Sigmoid colon (tissue), 7 donors: ENCODE results near the gene SUPT3H. TPM values are rescaled to one million over a fixed set of nuclear protein-coding genes. Genes with fewer than 3 reads are reported as not detected.

Experiments
- DNase-seq: peaks from one replicate; pipeline ENCODE4 v3.0.0-alpha.2; 2019
- H3K27ac ChIP-seq, 4 donors: fragments of 200-600 bp; sonication (generic); one replicate each; pipeline ENCODE4 v1.5.1; 2016 to 2019; ENCODE audit warnings: mild to moderate bottlenecking in 1 of 4
- H3K27me3 ChIP-seq, 3 donors: fragments of 200-600 bp; sonication (generic); one replicate each; pipeline ENCODE4 v1.5.1; 2019; ENCODE audit warnings: mild to moderate bottlenecking in 1 of 3
- H3K36me3 ChIP-seq, 4 donors: fragments of 200-600 bp; sonication (generic); one replicate each; pipeline ENCODE4 v1.5.1; 2016 to 2019
- H3K4me1 ChIP-seq, 4 donors: fragments of 200-600 bp; sonication (generic); one replicate each; pipeline ENCODE4 v1.5.1; 2017 to 2019
- H3K4me3 ChIP-seq, 4 donors: fragments of 200-600 bp; sonication (generic); one replicate each; pipeline ENCODE4 v1.5.1; 2017 to 2019; ENCODE audit warnings: mild to moderate bottlenecking in 2 of 4, moderate library complexity in 1 of 4
- H3K9me3 ChIP-seq, 4 donors: fragments of 200-600 bp in 3 of 4; sonication (generic) in 3 of 4; one replicate each; pipeline versions ENCODE4 v1.5.1 to v1.6.1; 2013 to 2019
- CTCF ChIP-seq, 4 experiments: fragments of 450-650 bp in 3 of 4; fragments of 200-600 bp in 1 of 4; IDR thresholded peaks; one replicate each; pipeline ENCODE4 v1.5.1; 2016 to 2019; ENCODE audit warnings: antibody characterized with exemption in 4 of 4, mild to moderate bottlenecking in 3 of 4, moderate library complexity in 2 of 4
- EP300 ChIP-seq, 4 donors: sonication (generic); formaldehyde crosslinking; IDR thresholded peaks; one replicate each; pipeline ENCODE4 v1.6.1; 2017; ENCODE audit warnings: antibody characterized with exemption in 4 of 4
- POLR2A ChIP-seq, 2 donors: fragments of 450-650 bp; IDR thresholded peaks; one replicate each; pipeline ENCODE4 v1.6.1; 2016; ENCODE audit warnings: antibody characterized with exemption in 2 of 2, mild to moderate bottlenecking in 2 of 2, moderate library complexity in 2 of 2
- POLR2AphosphoS5 ChIP-seq, 4 donors: sonication (generic); formaldehyde crosslinking; IDR thresholded peaks; one replicate each; pipeline ENCODE4 v1.6.1; 2017; ENCODE audit warnings: antibody characterized with exemption in 4 of 4
- WGBS, 2 donors: extraction: QIAGEN DNeasy Blood & Tissue Kit; methylation state at CpG; one replicate each; pipeline ENCODE4 v1.1.7; 2013; 5-methylcytosine and 5-hydroxymethylcytosine counted together
- intact Hi-C: fragments of 100-400 bp; cut with DNase I; formaldehyde crosslinking; loops from one replicate; pipeline ENCODE4 v1.15.1; 2023
- polyA plus RNA-seq, 3 donors: library from polyadenylated mRNA; stranded (reverse); fragments of 200-250 nt; gene quantifications; one replicate each; pipeline ENCODE4 v1.2.3, GENCODE V29; 2013
- total RNA-seq, 4 donors: library from RNA; depleted of rRNA; stranded (reverse); fragments of >200 nt; gene quantifications; one replicate each; pipeline ENCODE4 v1.1.0, GENCODE V29; 2016
- donor health status: healthy with polysubstance abuse.
- donor health status: Bipolar disorder and iron deficiency.
- donor health status: healthy.

SUPT3H gene
- total and polyA plus RNA-seq, 7 donors: 1.6 to 18.2 (median 10.6) TPM

DNA sequence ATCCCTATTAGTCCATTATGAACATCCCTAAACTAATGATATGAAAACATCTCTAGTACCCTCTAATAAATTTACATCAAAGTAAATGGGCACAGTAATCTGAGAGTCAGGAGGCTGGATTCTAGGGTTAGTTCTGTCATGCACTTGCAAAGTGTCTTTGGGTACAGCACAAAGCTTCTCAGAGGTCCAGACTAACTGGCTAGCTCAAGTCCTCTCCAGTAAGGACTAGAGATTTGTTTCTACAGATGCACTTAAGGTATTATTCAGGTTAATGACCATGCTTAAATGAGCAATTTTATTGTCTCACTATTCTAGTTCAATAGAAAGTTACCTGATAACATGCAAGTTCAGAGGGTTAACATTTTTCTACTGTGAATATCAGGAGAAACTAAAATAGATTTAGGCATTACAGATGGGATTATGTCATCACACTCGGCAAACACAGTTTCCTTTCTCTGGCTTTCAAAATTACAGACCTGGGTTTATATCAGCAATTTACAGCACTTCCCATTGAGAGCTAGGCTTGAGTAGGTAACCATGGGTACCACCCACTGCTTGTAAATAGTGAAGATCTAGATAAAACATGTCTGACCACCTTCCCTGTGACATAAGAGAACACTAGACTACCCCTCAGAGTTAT, 452.5 kb downstream of the SUPT3H start:
- H3K36me3 ChIP-seq: no peaks in the 10 kb centered on the region
- TF ChIP-seq CTCF (IDR thresholded peaks at IDR 0.05) (no peak), EP300 (IDR thresholded peaks at IDR 0.05) (no peak), POLR2AphosphoS5 (IDR thresholded peaks at IDR 0.05) (no peak), POLR2A (IDR thresholded peaks at IDR 0.05) (no peak)
- 4 to 15% methylated on average over 1 of the region's 1 CpG for WGBS, 2 donors
- H3K9me3 ChIP-seq: no peaks in the 10 kb centered on the region
- no peak overlapping the region for H3K4me3 ChIP-seq
- no peaks in the 10 kb centered on the region for H3K4me1 ChIP-seq
- intact Hi-C loops: no loop called here
- no peak for DNase-seq
- H3K27me3 ChIP-seq: no peaks in the 10 kb centered on the region
- H3K27ac ChIP-seq: no peak overlapping the region

GRCh38 chr6:44923444-44923843, 454.3 kb downstream of the SUPT3H start:
- intact Hi-C loops: no loop called here
- no peaks in the 10 kb centered on the region for H3K4me1 ChIP-seq
- 88 to 97% methylated on average over 1 of the region's 1 CpG for WGBS, 2 donors

DNA sequence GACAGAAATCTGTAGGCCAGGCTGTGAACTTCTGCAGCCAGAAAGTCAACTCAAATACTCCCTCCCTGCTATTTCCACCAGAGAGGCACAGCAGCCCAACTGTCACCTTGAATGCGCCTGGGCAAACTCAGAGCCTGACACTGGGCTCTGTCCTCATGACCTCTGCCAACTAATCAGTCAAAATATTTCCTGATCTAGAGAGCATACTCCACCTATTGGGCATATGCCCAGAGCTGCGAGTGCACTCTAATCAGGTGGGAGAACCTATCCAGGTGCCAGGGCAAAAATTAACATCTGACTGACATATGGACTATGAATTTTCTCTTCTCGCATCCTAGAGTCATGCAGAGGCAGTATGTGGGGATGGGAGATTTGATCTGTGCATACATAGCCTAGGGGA, 455.9 kb downstream of the SUPT3H start:
- WGBS, 2 donors: 63 to 85% methylated on average over 3 of the region's 3 CpGs
- intact Hi-C loops: no loop called here
- no peaks in the 10 kb centered on the region for H3K9me3 ChIP-seq

More at GRCh38 chr6:44923444-44923843, 454.3 kb downstream of the SUPT3H start:
- Histone ChIP-seq H3K27me3 (no peaks in the 10 kb centered on the region), H3K36me3 (no peaks in the 10 kb centered on the region), H3K27ac (no peak overlapping the region), H3K9me3 (no peaks in the 10 kb centered on the region), H3K4me3 (no peak overlapping the region)
- TF ChIP-seq EP300 (IDR thresholded peaks at IDR 0.05): no peak
- TF ChIP-seq CTCF (IDR thresholded peaks at IDR 0.05): no peak
- TF ChIP-seq POLR2AphosphoS5 (IDR thresholded peaks at IDR 0.05): no peak
- TF ChIP-seq POLR2A (IDR thresholded peaks at IDR 0.05): no peak
- no peak for DNase-seq

DNA sequence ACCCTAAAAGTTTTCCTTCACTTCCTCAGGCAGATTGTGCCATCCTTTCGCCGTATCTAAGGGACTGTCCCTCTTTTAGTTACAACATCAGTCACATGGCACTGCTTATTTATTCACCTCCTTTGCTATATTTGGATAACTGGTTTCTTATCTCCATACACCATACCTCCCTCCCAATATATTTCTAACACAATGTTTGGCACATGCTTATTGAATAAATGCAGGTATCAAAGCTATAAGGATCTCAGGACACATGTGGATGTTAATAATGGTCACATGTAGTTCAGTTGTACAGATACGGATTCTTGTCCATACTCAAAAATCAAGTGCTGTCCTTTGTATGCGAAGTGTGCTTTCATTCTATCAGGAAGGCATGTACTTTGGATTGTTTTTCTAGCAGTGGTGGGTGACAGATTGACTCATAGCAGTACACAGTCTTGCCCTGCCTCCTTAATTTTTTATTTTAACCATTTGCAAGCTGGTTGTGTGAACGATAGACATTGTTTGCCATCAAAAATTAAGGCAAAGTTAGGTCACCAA, 456.7 kb downstream of the SUPT3H start:
- Histone ChIP-seq H3K4me1 (no peaks in the 10 kb centered on the region), H3K27ac (no peak overlapping the region), H3K9me3 (no peaks in the 10 kb centered on the region), H3K36me3 (no peaks in the 10 kb centered on the region), H3K27me3 (no peaks in the 10 kb centered on the region), H3K4me3 (no peak overlapping the region)
- TF ChIP-seq POLR2A (IDR thresholded peaks at IDR 0.05) (no peak), POLR2AphosphoS5 (IDR thresholded peaks at IDR 0.05) (no peak), EP300 (IDR thresholded peaks at IDR 0.05) (no peak), CTCF (IDR thresholded peaks at IDR 0.05) (no peak)
- WGBS, 2 donors: 67 to 71% methylated on average over 5 of the region's 5 CpGs
- intact Hi-C loops: no loop called here
- DNase-seq: no peak

More for the DNA sequence above, 455.9 kb downstream of the SUPT3H start:
- no peak overlapping the region for H3K4me3 ChIP-seq
- no peaks in the 10 kb centered on the region for H3K27me3 ChIP-seq
- H3K36me3 ChIP-seq: no peaks in the 10 kb centered on the region
- H3K4me1 ChIP-seq: no peaks in the 10 kb centered on the region
- no peak for DNase-seq
- no peak overlapping the region for H3K27ac ChIP-seq
- TF ChIP-seq POLR2AphosphoS5 (IDR thresholded peaks at IDR 0.05) (no peak), CTCF (IDR thresholded peaks at IDR 0.05) (no peak), POLR2A (IDR thresholded peaks at IDR 0.05) (no peak), EP300 (IDR thresholded peaks at IDR 0.05) (no peak)
